Keratinocyte (primary cell): ENCODE measurements around the gene SFT2D3. TPM values are rescaled to one million over a fixed set of nuclear protein-coding genes. Genes with fewer than 3 reads are reported as not detected.

Source experiments
- DNase-seq: peaks from one replicate; pipeline ENCODE4 v3.0.0-alpha.2; 2011; ENCODE audit warnings: low read depth, missing footprints, low spot score
- FAIRE-seq: peaks from 2 replicates; lab custom pipeline; 2011; peaks lifted over from hg19 to GRCh38; lab: Jason Lieb, UNC
- H2AFZ ChIP-seq: 2 replicates; pipeline ENCODE4 v1.6.0; 2012; ENCODE audit warnings: low read length, control low read depth, inconsistent platforms; ENCODE audit not compliant: control insufficient read depth
- H3K27ac ChIP-seq: 2 replicates; pipeline ENCODE4 v1.5.1; 2011; ENCODE audit warnings: low read length; ENCODE audit not compliant: control insufficient read depth, insufficient read depth
- H3K27me3 ChIP-seq: 3 replicates; pipeline ENCODE4 v1.6.0; 2011; ENCODE audit warnings: low read length; ENCODE audit not compliant: control insufficient read depth, insufficient read depth; ENCODE audit errors: extremely low read depth
- H3K36me3 ChIP-seq, 2 experiments: 2 replicates in 1 of 2; 3 replicates in 1 of 2; pipeline ENCODE4 v1.5.1; 2011; ENCODE audit warnings: low read length in 2 of 2, mild to moderate bottlenecking in 1 of 2; ENCODE audit not compliant: control insufficient read depth in 2 of 2, insufficient read depth in 2 of 2; ENCODE audit errors: extremely low read depth in 1 of 2
- H3K4me1 ChIP-seq: 3 replicates; pipeline ENCODE4 v1.5.1; 2011; ENCODE audit warnings: low read length; ENCODE audit not compliant: control insufficient read depth, insufficient read depth; ENCODE audit errors: extremely low read depth
- H3K4me2 ChIP-seq: 3 replicates; pipeline ENCODE4 v1.6.0; 2011; ENCODE audit warnings: low read depth, low read length; ENCODE audit not compliant: control insufficient read depth, insufficient read depth; ENCODE audit errors: extremely low read depth
- H3K4me3 ChIP-seq, 3 experiments: fragments of 200-600 bp in 1 of 3; sonication (generic) in 1 of 3; 2 replicates in 2 of 3; 3 replicates in 1 of 3; pipeline ENCODE4 v1.5.1; 2011 to 2016; ENCODE audit warnings: low read length in 3 of 3, mild to moderate bottlenecking in 3 of 3, control low read depth in 2 of 3, inconsistent platforms in 1 of 3, low read depth in 1 of 3, mixed read lengths in 1 of 3, mixed run types in 1 of 3, moderate library complexity in 1 of 3; ENCODE audit not compliant: control insufficient read depth in 2 of 3, insufficient read depth in 2 of 3; ENCODE audit errors: extremely low read depth in 1 of 3
- H3K79me2 ChIP-seq: 2 replicates; pipeline ENCODE4 v1.6.0; 2012; ENCODE audit warnings: low read length; ENCODE audit not compliant: control insufficient read depth, insufficient read depth
- H3K9ac ChIP-seq: 3 replicates; pipeline ENCODE4 v1.6.0; 2011; ENCODE audit warnings: low read length; ENCODE audit not compliant: control insufficient read depth, insufficient read depth; ENCODE audit errors: extremely low read depth
- H3K9me1 ChIP-seq: 3 replicates; pipeline ENCODE4 v1.6.0; 2011; ENCODE audit warnings: low read length; ENCODE audit not compliant: control insufficient read depth, insufficient read depth; ENCODE audit errors: extremely low read depth
- H3K9me3 ChIP-seq: 2 replicates; pipeline ENCODE4 v1.5.1; 2012; ENCODE audit warnings: low read depth, low read length; ENCODE audit not compliant: control insufficient read depth
- H4K20me1 ChIP-seq: 3 replicates; pipeline ENCODE4 v1.6.0; 2011; ENCODE audit warnings: low read length; ENCODE audit not compliant: control insufficient read depth, insufficient read depth; ENCODE audit errors: extremely low read depth
- EZH2 ChIP-seq: IDR thresholded peaks from one replicate; pipeline ENCODE4 v1.6.1; 2012; ENCODE audit warnings: inconsistent platforms, mild to moderate bottlenecking, low read length, moderate library complexity
- dilution Hi-C: fragments of 300-500 bp; cut with MboI; formaldehyde crosslinking; loops from one replicate; pipeline ENCODE4 v1.7.0; 2020; ENCODE audit warnings: low sequenced_read_pairs; ENCODE audit not compliant: extremely low pct_ligation_motif_present
- polyA plus RNA-seq, 5 experiments: library from polyadenylated mRNA; depleted of rRNA in 3 of 5; stranded (reverse) in 3 of 5; stranded (forward) in 1 of 5; unstranded in 1 of 5; fragments of >200 nt; gene quantifications; 1 replicate in 1 of 5; 2 replicates in 3 of 5; 3 replicates in 1 of 5; pipeline versions ENCODE4 v1.2.1 to v1.2.3, GENCODE V29; 2011 to 2012; ENCODE audit warnings: missing spikeins in 2 of 5, low read depth in 1 of 5, low replicate concordance in 1 of 5
- TF ChIP-seq, protein P1 (sequence below), 3 experiments: IDR thresholded peaks in 1 of 3; conservative IDR thresholded peaks in 1 of 3; optimal IDR thresholded peaks in 1 of 3; 2 replicates in 2 of 3; 3 replicates in 1 of 3; pipeline versions ENCODE3 to v1.5.1; 2011; ENCODE audit warnings: low read length in 3 of 3, mild to moderate bottlenecking in 3 of 3, moderate library complexity in 2 of 3, control low read depth in 1 of 3, inconsistent platforms in 1 of 3; ENCODE audit not compliant: insufficient read depth in 2 of 3; ENCODE audit errors: extremely low read depth in 1 of 3

Gene SFT2D3
- polyA plus RNA-seq, 1 donor (not counting 4 experiments of a cell fraction or from before 2014, with no cell fraction given), result 2.4 TPM

DNA sequence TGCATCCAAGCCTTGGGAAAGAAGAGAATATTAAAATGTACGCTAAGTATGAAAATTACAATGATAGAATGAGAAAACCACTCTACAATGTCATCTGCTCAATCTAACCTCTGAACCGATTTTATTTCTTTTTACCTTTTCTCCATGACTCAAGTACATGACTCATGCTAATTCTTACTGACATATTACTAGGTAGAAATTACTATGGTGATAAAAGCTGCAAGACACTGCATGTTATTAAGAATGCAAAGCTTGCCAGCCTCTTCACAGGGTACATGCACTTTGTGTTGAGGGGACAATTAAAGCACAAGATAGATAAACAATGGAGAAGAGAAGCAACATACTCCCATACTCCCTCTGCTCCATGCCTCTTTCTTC, 20.7 kb downstream of the SFT2D3 start:
- no peaks in the 10 kb centered on the region for H3K27me3 ChIP-seq
- peaks cover 9 to 17% of the 10 kb centered on the region in 2 experiments for H3K36me3 ChIP-seq
- peak overlapping the region; percentile 17 for H3K9ac ChIP-seq
- H4K20me1 ChIP-seq, result no peaks in the 10 kb centered on the region
- DNase-seq (peak; percentile 48), FAIRE-seq (peak; percentile 87)
- dilution Hi-C loops, result no loop called here
- no peak overlapping the region for H2AFZ ChIP-seq
- peaks cover 18% of the 10 kb centered on the region for H3K4me1 ChIP-seq
- H3K79me2 ChIP-seq, result no peaks in the 10 kb centered on the region
- peak overlapping the region; percentile 92 for H3K27ac ChIP-seq
- peak overlapping the region; percentile 72 for H3K4me2 ChIP-seq
- no peak for TF ChIP-seq EZH2
- TF ChIP-seq, protein P1, sequence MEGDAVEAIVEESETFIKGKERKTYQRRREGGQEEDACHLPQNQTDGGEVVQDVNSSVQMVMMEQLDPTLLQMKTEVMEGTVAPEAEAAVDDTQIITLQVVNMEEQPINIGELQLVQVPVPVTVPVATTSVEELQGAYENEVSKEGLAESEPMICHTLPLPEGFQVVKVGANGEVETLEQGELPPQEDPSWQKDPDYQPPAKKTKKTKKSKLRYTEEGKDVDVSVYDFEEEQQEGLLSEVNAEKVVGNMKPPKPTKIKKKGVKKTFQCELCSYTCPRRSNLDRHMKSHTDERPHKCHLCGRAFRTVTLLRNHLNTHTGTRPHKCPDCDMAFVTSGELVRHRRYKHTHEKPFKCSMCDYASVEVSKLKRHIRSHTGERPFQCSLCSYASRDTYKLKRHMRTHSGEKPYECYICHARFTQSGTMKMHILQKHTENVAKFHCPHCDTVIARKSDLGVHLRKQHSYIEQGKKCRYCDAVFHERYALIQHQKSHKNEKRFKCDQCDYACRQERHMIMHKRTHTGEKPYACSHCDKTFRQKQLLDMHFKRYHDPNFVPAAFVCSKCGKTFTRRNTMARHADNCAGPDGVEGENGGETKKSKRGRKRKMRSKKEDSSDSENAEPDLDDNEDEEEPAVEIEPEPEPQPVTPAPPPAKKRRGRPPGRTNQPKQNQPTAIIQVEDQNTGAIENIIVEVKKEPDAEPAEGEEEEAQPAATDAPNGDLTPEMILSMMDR (optimal IDR thresholded peaks at IDR 0.05 in 1 of 3, IDR thresholded peaks at IDR 0.05 in 1 of 3, conservative IDR thresholded peaks at IDR 0.05 in 1 of 3; ENCODE audit: extremely low read depth in 1 of 3, insufficient read depth in 2 of 3, low read length in 3 of 3), result no peak
- no peaks in the 10 kb centered on the region for H3K9me3 ChIP-seq
- peak overlapping the region in 2 of 3 experiments; percentile 28 to 43 for H3K4me3 ChIP-seq
- H3K9me1 ChIP-seq, result no peaks in the 10 kb centered on the region

DNA sequence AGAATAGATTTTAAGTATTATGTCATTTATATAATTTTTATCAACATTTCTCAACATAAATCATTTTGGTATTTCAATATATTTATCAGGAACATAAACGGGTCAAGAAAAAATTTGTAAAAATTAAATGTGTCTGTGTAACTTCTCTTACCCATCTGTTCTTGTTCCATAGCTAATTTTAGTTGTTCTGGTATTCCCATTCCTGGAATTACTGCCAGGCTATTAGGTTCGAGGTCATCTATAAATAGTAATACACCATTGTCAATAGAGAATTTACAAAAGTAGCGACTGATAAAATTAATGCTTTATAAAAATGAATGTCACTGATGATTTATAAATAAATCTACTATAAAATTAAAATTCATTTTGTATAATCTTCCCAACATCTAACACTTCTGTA, 21.5 kb downstream of the SFT2D3 start:
- Histone ChIP-seq H3K9me1 (no peaks in the 10 kb centered on the region), H3K4me1 (peaks cover 18% of the 10 kb centered on the region), H3K36me3 (peaks cover 9 to 17% of the 10 kb centered on the region in 2 experiments), H4K20me1 (no peaks in the 10 kb centered on the region), H2AFZ (no peak overlapping the region), H3K27me3 (no peaks in the 10 kb centered on the region), H3K9me3 (no peaks in the 10 kb centered on the region), H3K9ac (no peak overlapping the region), H3K79me2 (no peaks in the 10 kb centered on the region), H3K4me2 (no peak overlapping the region), H3K27ac (peak overlapping the region; percentile 92), H3K4me3 (no peak overlapping the region)
- dilution Hi-C loops, result no loop called here
- no peak for FAIRE-seq
- no peak for TF ChIP-seq EZH2
- TF ChIP-seq, protein P1 (optimal IDR thresholded peaks at IDR 0.05 in 1 of 3, IDR thresholded peaks at IDR 0.05 in 1 of 3, conservative IDR thresholded peaks at IDR 0.05 in 1 of 3; ENCODE audit: extremely low read depth in 1 of 3, insufficient read depth in 2 of 3, low read length in 3 of 3), result no peak
- no peak for DNase-seq
